ENCODE measurements around the gene DEF6.

The DEF6 gene

GRCh38 chr6:35357677-35358076 lies 60.1 kb downstream of the DEF6 start:
- TF ChIP-seq, protein P1, sequence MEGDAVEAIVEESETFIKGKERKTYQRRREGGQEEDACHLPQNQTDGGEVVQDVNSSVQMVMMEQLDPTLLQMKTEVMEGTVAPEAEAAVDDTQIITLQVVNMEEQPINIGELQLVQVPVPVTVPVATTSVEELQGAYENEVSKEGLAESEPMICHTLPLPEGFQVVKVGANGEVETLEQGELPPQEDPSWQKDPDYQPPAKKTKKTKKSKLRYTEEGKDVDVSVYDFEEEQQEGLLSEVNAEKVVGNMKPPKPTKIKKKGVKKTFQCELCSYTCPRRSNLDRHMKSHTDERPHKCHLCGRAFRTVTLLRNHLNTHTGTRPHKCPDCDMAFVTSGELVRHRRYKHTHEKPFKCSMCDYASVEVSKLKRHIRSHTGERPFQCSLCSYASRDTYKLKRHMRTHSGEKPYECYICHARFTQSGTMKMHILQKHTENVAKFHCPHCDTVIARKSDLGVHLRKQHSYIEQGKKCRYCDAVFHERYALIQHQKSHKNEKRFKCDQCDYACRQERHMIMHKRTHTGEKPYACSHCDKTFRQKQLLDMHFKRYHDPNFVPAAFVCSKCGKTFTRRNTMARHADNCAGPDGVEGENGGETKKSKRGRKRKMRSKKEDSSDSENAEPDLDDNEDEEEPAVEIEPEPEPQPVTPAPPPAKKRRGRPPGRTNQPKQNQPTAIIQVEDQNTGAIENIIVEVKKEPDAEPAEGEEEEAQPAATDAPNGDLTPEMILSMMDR (IDR thresholded peaks at IDR 0.05; ENCODE audit: borderline replicate concordance, control extremely low read depth, extremely low read depth, insufficient read depth, missing control alignments): no peak
- in situ Hi-C loops (cut with MboI; ENCODE audit: low sequenced_read_pairs, unreplicated experiment): no loop called here
- no peak for DNase-seq (ENCODE audit: low spot score)

GRCh38 chr6:35358086-35358485 lies 60.5 kb downstream of the DEF6 start:
- in situ Hi-C loops (cut with MboI; ENCODE audit: low sequenced_read_pairs, unreplicated experiment): no loop called here
- no peak for DNase-seq (ENCODE audit: low spot score)
- TF ChIP-seq, protein P1 (IDR thresholded peaks at IDR 0.05; ENCODE audit: borderline replicate concordance, control extremely low read depth, extremely low read depth, insufficient read depth, missing control alignments): no peak

DNA sequence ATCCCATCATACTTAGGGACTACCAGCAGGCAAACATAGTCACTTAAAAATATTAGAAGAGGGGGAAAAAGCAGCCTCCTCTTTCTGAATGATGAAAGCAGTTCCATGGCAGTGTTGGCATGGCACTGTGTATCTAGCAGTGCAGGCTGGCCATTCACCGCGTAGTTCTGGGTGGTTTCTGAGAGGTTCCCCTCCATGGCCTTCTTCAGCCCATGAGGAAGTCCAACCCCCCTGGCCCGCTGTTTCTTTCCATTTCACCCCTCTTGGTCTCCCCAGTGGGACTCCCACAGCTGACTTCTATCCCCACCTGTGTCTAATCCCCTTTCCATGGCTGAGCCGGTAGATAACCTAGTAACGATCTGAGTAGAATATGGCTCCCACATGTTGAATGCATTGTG lies 61.7 kb downstream of the DEF6 start:
- DNase-seq (ENCODE audit: low spot score): no peak
- in situ Hi-C loops (cut with MboI; ENCODE audit: low sequenced_read_pairs, unreplicated experiment): no loop called here
- TF ChIP-seq, protein P1 (IDR thresholded peaks at IDR 0.05; ENCODE audit: borderline replicate concordance, control extremely low read depth, extremely low read depth, insufficient read depth, missing control alignments): no peak

- no peak for DNase-seq (ENCODE audit: low spot score)
- TF ChIP-seq, protein P1 (IDR thresholded peaks at IDR 0.05; ENCODE audit: borderline replicate concordance, control extremely low read depth, extremely low read depth, insufficient read depth, missing control alignments): no peak
- in situ Hi-C loops (cut with MboI; ENCODE audit: low sequenced_read_pairs, unreplicated experiment): no loop called here
These were observed 62.2 kb downstream of the DEF6 start for GRCh38 chr6:35359744-35360348.

DNA sequence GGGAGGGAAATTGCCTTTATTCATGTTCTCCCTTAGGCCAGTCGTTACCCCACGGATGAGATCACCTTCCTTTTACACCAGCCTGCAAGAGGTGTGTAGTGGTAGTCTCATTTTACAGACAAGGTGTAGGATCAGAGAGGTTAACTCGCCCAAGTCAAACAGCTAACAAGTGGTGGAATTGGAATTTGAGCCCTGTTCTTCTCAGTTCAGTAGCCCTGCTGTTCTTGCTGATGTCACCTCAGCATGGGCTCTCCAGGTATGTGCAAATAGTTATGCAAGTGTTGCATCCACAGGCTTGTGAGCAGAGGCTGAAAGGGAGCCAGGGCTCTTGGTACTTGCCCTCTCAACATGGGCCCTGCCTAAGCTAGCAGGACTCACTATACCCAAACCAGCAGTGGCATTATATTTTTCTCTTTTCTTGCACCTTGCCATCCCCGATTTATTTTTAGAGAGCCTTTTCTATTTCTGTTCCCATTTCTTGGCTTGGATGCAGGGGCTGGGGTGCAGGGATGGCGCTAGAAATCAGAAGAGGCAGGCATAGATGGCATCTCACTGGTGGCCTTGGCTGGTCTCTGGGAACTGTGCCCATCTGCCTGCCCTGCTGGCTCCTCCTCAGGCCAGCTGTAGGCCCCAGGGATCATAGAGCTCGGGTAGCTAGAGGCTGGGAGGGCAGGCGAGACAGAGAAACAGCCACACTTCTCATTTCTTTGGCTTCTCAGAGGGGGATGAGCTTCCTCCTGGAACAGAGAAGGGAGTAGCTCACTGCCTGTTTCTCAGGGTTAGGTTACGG lies 62.9 kb downstream of the DEF6 start:
- TF ChIP-seq, protein P1 (IDR thresholded peaks at IDR 0.05; ENCODE audit: borderline replicate concordance, control extremely low read depth, extremely low read depth, insufficient read depth, missing control alignments): no peak
- in situ Hi-C loops (cut with MboI; ENCODE audit: low sequenced_read_pairs, unreplicated experiment): no loop called here
- DNase-seq (ENCODE audit: low spot score): no peak

- in situ Hi-C loops (cut with MboI; ENCODE audit: low sequenced_read_pairs, unreplicated experiment): no loop called here
- TF ChIP-seq, protein P1 (IDR thresholded peaks at IDR 0.05; ENCODE audit: borderline replicate concordance, control extremely low read depth, extremely low read depth, insufficient read depth, missing control alignments): no peak
- DNase-seq (ENCODE audit: low spot score): no peak
These were observed 64.6 kb downstream of the DEF6 start for GRCh38 chr6:35362200-35362599.

Data from GM13976 (cell line).